ENCODE data around the gene MRFAP1.
"Not testable (repeated sequence)": the region's sequence is repeated elsewhere in the genome, so short reads cannot be mapped to it uniquely, and the experiment has no call there.

MRFAP1 gene

GRCh38 chr4:6622744-6623143 is 17.7 kb upstream of the MRFAP1 start:
- DNase-seq (ENCODE audit: low read depth): no peak
- H3K4me3 ChIP-seq (ENCODE audit: low read depth, low read length): no peak overlapping the region
- TF ChIP-seq, protein P1, sequence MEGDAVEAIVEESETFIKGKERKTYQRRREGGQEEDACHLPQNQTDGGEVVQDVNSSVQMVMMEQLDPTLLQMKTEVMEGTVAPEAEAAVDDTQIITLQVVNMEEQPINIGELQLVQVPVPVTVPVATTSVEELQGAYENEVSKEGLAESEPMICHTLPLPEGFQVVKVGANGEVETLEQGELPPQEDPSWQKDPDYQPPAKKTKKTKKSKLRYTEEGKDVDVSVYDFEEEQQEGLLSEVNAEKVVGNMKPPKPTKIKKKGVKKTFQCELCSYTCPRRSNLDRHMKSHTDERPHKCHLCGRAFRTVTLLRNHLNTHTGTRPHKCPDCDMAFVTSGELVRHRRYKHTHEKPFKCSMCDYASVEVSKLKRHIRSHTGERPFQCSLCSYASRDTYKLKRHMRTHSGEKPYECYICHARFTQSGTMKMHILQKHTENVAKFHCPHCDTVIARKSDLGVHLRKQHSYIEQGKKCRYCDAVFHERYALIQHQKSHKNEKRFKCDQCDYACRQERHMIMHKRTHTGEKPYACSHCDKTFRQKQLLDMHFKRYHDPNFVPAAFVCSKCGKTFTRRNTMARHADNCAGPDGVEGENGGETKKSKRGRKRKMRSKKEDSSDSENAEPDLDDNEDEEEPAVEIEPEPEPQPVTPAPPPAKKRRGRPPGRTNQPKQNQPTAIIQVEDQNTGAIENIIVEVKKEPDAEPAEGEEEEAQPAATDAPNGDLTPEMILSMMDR (conservative IDR thresholded peaks at IDR 0.05; ENCODE audit: low read depth, low read length): no peak

DNA sequence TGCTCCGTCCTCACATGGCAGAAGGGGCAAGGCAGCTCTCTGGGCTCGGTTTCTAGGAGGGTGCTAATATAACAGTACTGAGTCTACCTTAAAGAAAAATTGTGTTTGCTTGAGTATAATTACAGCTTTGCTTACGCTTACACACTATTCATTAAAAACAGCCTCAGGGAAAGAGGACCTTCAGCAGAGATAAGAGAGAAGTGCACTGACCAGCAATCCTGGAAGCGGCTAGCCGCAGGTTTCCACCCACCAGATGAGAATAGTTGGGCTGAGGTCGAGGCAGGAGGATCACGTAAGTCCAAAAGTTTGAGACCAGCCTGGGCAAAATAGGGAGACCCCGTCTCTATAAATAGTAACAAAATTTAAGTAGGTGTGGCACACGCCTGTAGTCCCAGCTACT is 15.2 kb upstream of the MRFAP1 start:
- no peak for DNase-seq (ENCODE audit: low read depth)
- TF ChIP-seq, protein P1 (conservative IDR thresholded peaks at IDR 0.05; ENCODE audit: low read depth, low read length): no peak
- no peak overlapping the region for H3K4me3 ChIP-seq (ENCODE audit: low read depth, low read length)

DNA sequence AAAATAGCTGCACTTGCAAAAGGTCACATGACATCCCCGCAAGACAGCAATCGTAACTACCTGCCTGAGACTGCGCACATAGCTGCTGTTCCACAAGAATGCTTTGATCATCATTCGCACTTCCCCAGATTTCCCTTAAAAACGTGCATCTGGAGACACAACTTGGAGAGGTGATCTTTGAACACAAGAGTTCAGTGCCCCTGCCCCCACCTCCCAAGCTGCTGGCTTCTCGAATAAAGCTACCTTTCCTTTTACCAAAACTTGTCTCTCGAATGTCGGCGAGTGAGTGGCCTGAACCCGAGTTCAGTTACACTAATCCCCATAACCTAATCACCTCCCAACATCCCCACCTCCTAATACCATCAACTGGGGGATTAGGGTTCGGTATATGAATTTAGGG is 14.4 kb upstream of the MRFAP1 start:
- no peak overlapping the region for H3K4me3 ChIP-seq (ENCODE audit: low read depth, low read length)
- TF ChIP-seq, protein P1 (conservative IDR thresholded peaks at IDR 0.05; ENCODE audit: low read depth, low read length): no peak
- no peak for DNase-seq (ENCODE audit: low read depth)

- DNase-seq (ENCODE audit: low read depth): no peak
- TF ChIP-seq, protein P1 (conservative IDR thresholded peaks at IDR 0.05; ENCODE audit: low read depth, low read length): no peak
- H3K4me3 ChIP-seq (ENCODE audit: low read depth, low read length): no peak overlapping the region
These were observed 12.7 kb upstream of the MRFAP1 start for GRCh38 chr4:6627832-6628231.

- not testable (repeated sequence) for H3K4me3 ChIP-seq (ENCODE audit: low read depth, low read length); DNase-seq (ENCODE audit: low read depth)
These were observed 12.0 kb upstream of the MRFAP1 start for GRCh38 chr4:6628484-6628883.

DNA sequence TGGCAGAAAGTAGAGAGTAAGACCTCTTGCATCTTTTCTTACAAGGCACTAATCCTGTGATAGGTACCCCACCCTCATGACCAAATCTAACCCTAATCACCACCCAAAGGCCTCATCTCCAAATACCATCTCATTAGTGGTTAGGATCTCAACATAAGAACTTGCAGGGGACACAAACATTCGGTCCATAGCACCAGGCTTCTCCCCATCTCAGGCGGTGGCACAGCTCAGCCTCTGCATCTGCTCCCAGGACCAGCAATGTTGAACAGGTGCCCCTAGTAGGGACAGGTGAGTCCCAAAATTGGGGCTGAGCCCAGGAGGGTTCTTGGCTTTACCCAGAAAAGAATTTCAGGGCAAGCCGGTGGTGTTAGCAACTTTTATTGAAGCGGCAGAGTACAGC is 8.4 kb upstream of the MRFAP1 start:
- no peak for DNase-seq (ENCODE audit: low read depth)

DNA sequence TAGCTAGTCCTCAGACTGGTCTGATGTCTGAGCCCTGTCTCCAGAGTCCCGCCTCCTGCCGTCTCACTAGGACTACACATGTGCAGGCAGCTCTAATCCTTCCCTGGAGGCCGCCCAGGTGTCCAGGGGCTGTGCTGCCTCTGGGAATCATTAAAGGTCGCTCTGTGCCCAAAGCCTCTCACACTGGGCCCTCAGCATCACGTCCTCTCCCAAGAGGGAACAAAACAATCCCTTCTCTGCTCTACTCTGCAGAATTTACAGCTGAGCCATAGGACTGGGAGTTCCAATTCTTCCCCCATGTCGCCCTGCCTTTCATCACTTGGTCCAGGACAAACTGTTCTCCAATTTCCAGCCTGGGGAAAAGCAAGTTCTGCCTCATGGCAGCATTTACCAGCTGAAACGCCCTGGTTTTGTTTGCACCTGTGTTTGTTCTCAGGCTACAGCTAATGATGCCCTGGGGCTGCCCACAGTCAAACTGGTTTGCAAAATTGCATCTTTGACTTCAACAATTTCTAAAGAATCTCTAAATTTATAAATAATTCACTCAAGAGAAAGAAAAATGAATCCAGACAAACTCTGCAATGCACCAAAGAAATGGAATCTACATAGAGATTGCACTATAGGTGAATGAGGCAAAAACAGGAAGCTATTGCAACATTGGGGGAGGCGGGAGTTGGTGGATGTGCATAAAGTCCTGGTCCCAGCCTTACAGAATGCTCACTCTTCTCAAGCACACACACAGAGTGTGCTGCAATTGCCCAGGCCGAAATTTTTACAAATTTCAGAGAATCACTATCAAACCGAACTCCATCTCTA is 7.2 kb upstream of the MRFAP1 start:
- H3K4me3 ChIP-seq (ENCODE audit: low read depth, low read length): no peak overlapping the region
- TF ChIP-seq, protein P1 (conservative IDR thresholded peaks at IDR 0.05; ENCODE audit: low read depth, low read length): no peak
- peak; percentile 75 for DNase-seq (ENCODE audit: low read depth)

More for the DNA sequence above, 8.4 kb upstream of the MRFAP1 start:
- TF ChIP-seq, protein P1 (conservative IDR thresholded peaks at IDR 0.05; ENCODE audit: low read depth, low read length): no peak
- H3K4me3 ChIP-seq (ENCODE audit: low read depth, low read length): no peak overlapping the region

All from choroid plexus epithelial cell (primary cell).